Measurements from ENCODE around the gene SOX5. TPM values are rescaled to one million over a fixed set of nuclear protein-coding genes. Genes with fewer than 3 reads are reported as not detected.

Gene SOX5
- total RNA-seq, 3 donors from 2014 or later (not counting 1 experiment from before 2014, with no cell fraction given) = 0.80 to 0.95 TPM; not detected in 1

- no CpG with 5 or more reads among the region's 1 CpG for WGBS (ENCODE audit: insufficient coverage)
- DNase-seq = no peak
- no peaks in the 10 kb centered on the region for H3K27me3 Mint-ChIP-seq (ENCODE audit: low read depth in 2 of 2)
- H3K4me1 Mint-ChIP-seq = no peaks in the 10 kb centered on the region
- intact Hi-C loops (cut with micrococcal nuclease) = no loop called here
- TF ChIP-seq CTCF (IDR thresholded peaks at IDR 0.05) = no peak
- H3K36me3 ChIP-seq (ENCODE audit: control insufficient read depth, insufficient read depth, low read length) = no peaks in the 10 kb centered on the region
- ATAC-seq = no peak
- H3K27ac ChIP-seq (ENCODE audit: low read length) = no peak overlapping the region
- no peak overlapping the region for H3K4me3 Mint-ChIP-seq
- no peaks in the 10 kb centered on the region for H3K27me3 ChIP-seq (ENCODE audit: control insufficient read depth, insufficient read depth, low read length)
- no peak overlapping the region for H3K27ac Mint-ChIP-seq
- H3K4me1 ChIP-seq (ENCODE audit: control insufficient read depth, insufficient read depth, low read length) = no peaks in the 10 kb centered on the region
- H3K9me3 Mint-ChIP-seq = peaks cover 0 to 3% of the 10 kb centered on the region in 2 donors
- H3K4me3 ChIP-seq (ENCODE audit: low read length) = no peak overlapping the region
- H3K36me3 Mint-ChIP-seq = no peaks in the 10 kb centered on the region
- H3K9me3 ChIP-seq (ENCODE audit: control insufficient read depth, insufficient read depth, low read length) = no peaks in the 10 kb centered on the region
These were observed 7.7 kb downstream of the SOX5 start for GRCh38 chr12:23941780-23942179.

- Mint-ChIP-seq H3K4me1 (no peaks in the 10 kb centered on the region), H3K27me3 (ENCODE audit: low read depth in 2 of 2) (no peaks in the 10 kb centered on the region), H3K4me3 (no peak overlapping the region), H3K9me3 (peaks cover 0 to 6% of the 10 kb centered on the region in 2 donors), H3K36me3 (no peaks in the 10 kb centered on the region), H3K27ac (no peak overlapping the region)
- TF ChIP-seq CTCF (IDR thresholded peaks at IDR 0.05) = no peak
- no CpG with 5 or more reads among the region's 3 CpGs for WGBS (ENCODE audit: insufficient coverage)
- H3K27ac ChIP-seq (ENCODE audit: low read length) = no peak overlapping the region
- H3K9me3 ChIP-seq (ENCODE audit: control insufficient read depth, insufficient read depth, low read length) = no peaks in the 10 kb centered on the region
- no peaks in the 10 kb centered on the region for H3K27me3 ChIP-seq (ENCODE audit: control insufficient read depth, insufficient read depth, low read length)
- DNase-seq (no peak), ATAC-seq (no peak)
- H3K4me3 ChIP-seq (ENCODE audit: low read length) = no peak overlapping the region
- no peaks in the 10 kb centered on the region for H3K4me1 ChIP-seq (ENCODE audit: control insufficient read depth, insufficient read depth, low read length)
- no peaks in the 10 kb centered on the region for H3K36me3 ChIP-seq (ENCODE audit: control insufficient read depth, insufficient read depth, low read length)
- intact Hi-C loops (cut with micrococcal nuclease) = no loop called here
These were observed 11.0 kb downstream of the SOX5 start for GRCh38 chr12:23938422-23938821.

GRCh38 chr12:23931176-23931575 lies 18.3 kb downstream of the SOX5 start:
- H3K27ac ChIP-seq (ENCODE audit: low read length) = no peak overlapping the region
- no peak overlapping the region for H3K4me3 ChIP-seq (ENCODE audit: low read length)
- H3K36me3 Mint-ChIP-seq = no peaks in the 10 kb centered on the region
- no peak for ATAC-seq
- no peaks in the 10 kb centered on the region for H3K27me3 Mint-ChIP-seq (ENCODE audit: low read depth in 2 of 2)
- H3K4me1 ChIP-seq (ENCODE audit: control insufficient read depth, insufficient read depth, low read length) = no peaks in the 10 kb centered on the region
- intact Hi-C loops (cut with micrococcal nuclease) = no loop called here
- WGBS (ENCODE audit: insufficient coverage) = no CpG with 5 or more reads among the region's 2 CpGs
- no peaks in the 10 kb centered on the region for H3K36me3 ChIP-seq (ENCODE audit: control insufficient read depth, insufficient read depth, low read length)
- H3K27me3 ChIP-seq (ENCODE audit: control insufficient read depth, insufficient read depth, low read length) = no peaks in the 10 kb centered on the region
- no peaks in the 10 kb centered on the region for H3K4me1 Mint-ChIP-seq
- H3K4me3 Mint-ChIP-seq = no peak overlapping the region
- peaks cover 3% of the 10 kb centered on the region in 2 donors for H3K9me3 Mint-ChIP-seq
- no peak overlapping the region for H3K27ac Mint-ChIP-seq
- TF ChIP-seq CTCF (IDR thresholded peaks at IDR 0.05) = no peak
- no peaks in the 10 kb centered on the region for H3K9me3 ChIP-seq (ENCODE audit: control insufficient read depth, insufficient read depth, low read length)
- DNase-seq = no peak

- 83% methylated on average over 2 of the region's 2 CpGs for WGBS (ENCODE audit: insufficient coverage)
- H3K27ac Mint-ChIP-seq = no peak overlapping the region
- Histone ChIP-seq H3K4me1 (ENCODE audit: control insufficient read depth, insufficient read depth, low read length) (no peaks in the 10 kb centered on the region), H3K4me3 (ENCODE audit: low read length) (no peak overlapping the region), H3K27me3 (ENCODE audit: control insufficient read depth, insufficient read depth, low read length) (no peaks in the 10 kb centered on the region), H3K9me3 (ENCODE audit: control insufficient read depth, insufficient read depth, low read length) (no peaks in the 10 kb centered on the region), H3K36me3 (ENCODE audit: control insufficient read depth, insufficient read depth, low read length) (no peaks in the 10 kb centered on the region), H3K27ac (ENCODE audit: low read length) (no peak overlapping the region)
- H3K27me3 Mint-ChIP-seq (ENCODE audit: low read depth in 2 of 2) = no peaks in the 10 kb centered on the region
- ATAC-seq (no peak), DNase-seq (no peak)
- H3K9me3 Mint-ChIP-seq = peaks cover 3% of the 10 kb centered on the region in 2 donors
- no peak overlapping the region for H3K4me3 Mint-ChIP-seq
- intact Hi-C loops (cut with micrococcal nuclease) = no loop called here
- no peaks in the 10 kb centered on the region for H3K4me1 Mint-ChIP-seq
- no peaks in the 10 kb centered on the region for H3K36me3 Mint-ChIP-seq
- no peak for TF ChIP-seq CTCF (IDR thresholded peaks at IDR 0.05)
These were observed 18.9 kb downstream of the SOX5 start for GRCh38 chr12:23930599-23930998.

Measured in natural killer cell (primary cell).